GM21723 (cell line): ENCODE data around the gene PTPRU.

ENCODE experiments used
- ATAC-seq: cut with Tn5 transposase; IDR thresholded peaks from one replicate; pipeline ENCODE4 v1.9.1; 2021; ENCODE audit warnings: mild to moderate bottlenecking, moderate library complexity; ENCODE audit not compliant: unreplicated experiment

PTPRU gene

DNA sequence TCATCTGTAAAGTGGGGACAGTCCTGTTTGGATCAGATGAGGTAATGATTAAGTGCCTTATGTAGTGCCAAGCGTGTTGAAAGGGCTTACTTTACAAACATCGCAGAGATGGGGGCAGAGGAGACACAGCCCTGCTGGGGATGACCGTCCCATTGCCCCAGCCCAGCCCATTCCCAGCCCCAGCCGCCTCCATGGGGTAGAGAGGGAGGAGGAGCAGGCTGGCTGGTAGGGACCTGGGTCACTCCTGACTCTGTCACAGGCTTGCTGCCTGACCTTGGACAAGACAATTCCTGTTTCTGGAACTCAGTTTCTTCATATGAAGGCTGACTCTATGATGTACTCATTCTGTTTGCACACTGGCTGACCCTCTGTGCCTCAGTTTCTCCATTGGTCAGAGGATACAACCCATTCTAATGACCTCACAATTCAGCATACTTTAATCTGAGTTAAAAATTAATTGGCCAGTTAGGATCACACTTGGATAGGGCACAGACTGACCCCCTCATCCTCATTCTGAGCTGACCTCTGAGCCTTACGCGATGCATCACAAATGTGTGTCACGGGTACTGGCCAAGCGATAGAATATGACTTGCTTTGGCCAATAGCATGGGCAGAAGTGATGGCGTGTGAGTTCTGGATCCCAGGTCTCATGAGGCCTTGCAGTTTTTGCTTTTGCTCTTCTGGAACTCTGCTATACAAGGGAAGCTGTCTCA lies 91.1 kb downstream of the PTPRU start:
- ATAC-seq: no peak

DNA sequence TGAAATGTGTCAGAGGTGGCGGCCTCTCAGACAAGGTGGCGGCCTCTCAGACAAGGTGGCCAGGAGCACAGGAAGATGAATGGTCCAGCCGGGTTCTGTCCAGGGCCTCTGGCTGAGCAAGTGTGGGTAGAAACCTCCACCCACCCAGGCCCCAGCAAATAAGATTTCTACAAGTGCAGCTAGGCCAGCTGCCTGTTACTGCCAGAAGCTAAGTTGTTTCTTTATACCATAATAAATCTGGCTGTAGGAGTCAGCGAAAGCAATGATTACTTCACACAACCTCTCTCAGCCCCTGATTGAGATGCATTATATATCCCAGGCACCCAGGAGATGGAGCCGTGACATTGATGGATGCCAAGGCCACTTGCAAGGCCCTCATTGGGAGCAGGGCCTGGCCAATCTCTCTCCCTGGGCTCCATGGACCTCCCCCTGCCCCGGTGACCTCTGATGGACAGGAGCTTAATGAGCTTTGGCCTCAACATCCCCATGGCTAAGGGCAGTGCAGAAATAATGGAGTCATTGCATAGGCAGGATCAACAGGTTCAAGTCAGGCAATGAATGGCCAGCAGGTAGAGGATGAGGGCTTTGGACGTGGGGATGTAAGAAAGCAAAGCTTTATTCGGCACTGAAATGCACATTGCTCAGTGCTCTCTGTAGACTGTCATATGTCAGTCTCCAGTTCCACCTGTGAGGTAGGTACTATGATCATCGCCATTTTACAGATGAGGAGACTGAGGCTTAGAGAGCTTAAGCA lies 92.9 kb downstream of the PTPRU start:
- ATAC-seq: no peak

DNA sequence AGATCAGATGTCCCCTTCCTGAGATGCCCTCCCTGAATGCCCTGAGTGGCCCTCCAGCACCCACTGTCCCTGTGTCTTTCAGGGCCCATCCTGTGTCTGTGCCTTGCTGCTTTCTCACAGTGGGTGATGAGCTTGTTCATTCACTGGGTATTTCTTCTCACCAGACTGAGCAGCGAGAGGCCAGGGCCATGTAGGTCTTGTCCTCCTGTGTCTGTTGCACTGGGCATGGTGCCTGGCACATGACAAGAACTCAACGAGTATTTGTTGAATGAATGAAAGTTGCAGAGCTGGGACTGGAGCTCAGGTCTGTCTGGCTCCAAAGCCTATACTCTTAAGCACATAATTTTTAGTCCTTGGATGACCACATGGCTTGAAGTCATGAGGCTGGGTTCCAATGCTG lies 93.8 kb downstream of the PTPRU start:
- ATAC-seq: no peak

DNA sequence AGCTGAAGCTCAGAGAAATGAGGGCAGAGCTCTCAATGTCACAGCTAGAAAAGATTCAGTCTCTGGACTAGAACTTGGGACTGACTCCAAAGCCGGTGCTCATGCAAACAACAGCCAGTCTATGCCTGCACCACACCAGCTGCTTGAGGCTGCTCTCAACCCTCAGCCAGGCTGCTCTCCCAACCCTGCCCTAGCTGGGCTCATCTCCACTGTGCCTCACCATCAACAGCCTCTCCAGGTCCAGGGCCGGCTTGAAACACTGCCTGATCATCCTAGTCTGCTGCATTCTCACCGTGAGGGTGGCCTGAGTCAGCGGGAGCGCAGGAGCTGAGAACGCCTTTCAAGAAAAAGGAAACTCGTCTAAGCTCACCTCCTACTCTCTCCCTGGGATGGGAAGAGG lies 94.5 kb downstream of the PTPRU start:
- no peak for ATAC-seq

GRCh38 chr1:29331309-29331708 lies 95.0 kb downstream of the PTPRU start:
- ATAC-seq: no peak

- no peak for ATAC-seq
Measured at GRCh38 chr1:29331729-29332128, 95.4 kb downstream of the PTPRU start.

- no peak for ATAC-seq
Measured at GRCh38 chr1:29332204-29332603, 95.9 kb downstream of the PTPRU start.

GRCh38 chr1:29333008-29333407 lies 96.7 kb downstream of the PTPRU start:
- no peak for ATAC-seq

GRCh38 chr1:29335573-29335972 lies 99.3 kb downstream of the PTPRU start:
- no peak for ATAC-seq

DNA sequence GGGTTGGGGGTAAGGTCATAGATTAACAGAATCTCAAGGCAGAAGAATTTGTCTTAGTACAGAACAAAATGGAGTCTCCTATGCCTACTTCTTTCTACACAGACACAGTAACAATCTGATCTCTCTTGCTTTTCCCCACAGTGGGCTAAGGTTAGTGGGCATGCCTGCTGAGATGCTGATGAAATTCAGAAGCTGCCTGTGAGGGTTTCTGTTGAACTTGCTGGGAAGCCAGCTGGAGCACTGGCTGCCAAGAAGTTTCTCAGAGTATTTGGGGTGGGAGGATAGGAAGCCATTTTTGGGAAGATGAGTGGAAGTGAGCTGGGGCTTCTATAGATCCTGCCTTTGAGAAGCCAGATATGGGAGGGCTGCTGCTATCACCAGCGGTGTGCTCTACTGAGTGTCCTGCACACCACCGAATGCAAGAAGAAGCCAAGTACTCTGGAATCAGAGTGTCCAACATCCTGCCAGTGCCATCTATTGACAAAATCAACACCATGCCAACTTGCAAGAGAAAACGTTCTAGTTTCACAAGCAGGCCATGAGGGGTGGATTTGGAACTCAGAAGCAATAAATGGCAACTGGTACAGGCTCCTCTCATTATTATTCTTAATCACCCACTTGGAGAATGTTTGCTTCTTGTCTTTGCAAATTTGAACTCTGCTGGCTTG lies 102.7 kb downstream of the PTPRU start:
- no peak for ATAC-seq

- no peak for ATAC-seq
Measured at GRCh38 chr1:29341936-29342335, 105.6 kb downstream of the PTPRU start.

- no peak for ATAC-seq
Measured at GRCh38 chr1:29342351-29342750, 106.0 kb downstream of the PTPRU start.

- no peak for ATAC-seq
Measured at GRCh38 chr1:29342983-29343382, 106.7 kb downstream of the PTPRU start.

- ATAC-seq: no peak
Measured at GRCh38 chr1:29343476-29343875, 107.2 kb downstream of the PTPRU start.

DNA sequence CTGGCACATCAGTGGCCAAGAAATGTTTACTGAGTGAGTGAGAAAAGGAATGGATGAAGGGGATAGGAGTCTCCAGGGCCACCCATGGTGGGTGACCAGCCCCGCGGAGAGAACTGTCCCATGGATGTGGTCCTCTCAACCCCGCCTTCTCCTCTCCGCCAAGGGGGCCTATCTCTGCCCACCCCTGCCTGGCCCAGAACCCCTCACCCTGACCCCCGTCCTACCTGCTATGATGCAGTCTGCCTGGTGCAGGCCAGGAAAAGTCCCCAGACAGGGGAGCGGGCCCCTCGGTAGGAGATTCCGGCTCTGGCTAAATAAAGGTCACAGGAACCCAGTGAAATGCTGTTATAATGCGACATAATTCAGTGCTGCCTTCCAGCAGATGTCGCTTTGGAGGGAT lies 107.6 kb downstream of the PTPRU start:
- no peak for ATAC-seq

GRCh38 chr1:29344336-29344735 lies 108.0 kb downstream of the PTPRU start:
- no peak for ATAC-seq

GRCh38 chr1:29346576-29346975 lies 110.3 kb downstream of the PTPRU start:
- ATAC-seq: no peak

- ATAC-seq: no peak
Measured at GRCh38 chr1:29349871-29350491, 113.7 kb downstream of the PTPRU start.

GRCh38 chr1:29352719-29353420 lies 116.5 kb downstream of the PTPRU start:
- ATAC-seq: no peak

DNA sequence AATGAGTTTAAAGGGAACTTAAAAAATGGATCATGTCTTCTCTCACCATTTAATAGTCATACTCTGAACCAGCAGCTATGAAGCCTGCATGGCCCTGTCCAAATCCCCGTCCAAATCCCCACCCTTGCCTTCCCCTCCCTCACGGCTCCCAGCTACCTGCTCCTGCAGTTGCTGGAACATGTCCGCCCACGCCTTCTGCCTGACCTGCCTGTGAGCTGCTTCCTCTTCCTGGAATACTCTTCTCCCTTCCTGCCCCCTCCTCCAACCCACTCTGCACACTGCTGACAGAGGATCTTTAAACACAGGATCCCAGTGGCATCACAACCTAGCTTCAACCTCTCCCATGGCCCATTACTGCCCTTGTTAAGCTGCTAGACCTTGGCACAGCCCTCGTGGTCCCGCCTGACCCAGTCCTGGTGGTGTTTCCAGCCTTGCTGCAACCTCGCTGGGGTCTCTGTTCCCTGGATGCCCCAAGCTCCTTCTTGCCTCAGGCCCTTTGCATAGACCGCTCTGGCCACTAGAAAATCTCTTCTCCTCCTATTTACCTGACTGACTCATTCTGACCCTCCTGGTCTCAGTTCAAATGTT lies 118.3 kb downstream of the PTPRU start:
- no peak for ATAC-seq

DNA sequence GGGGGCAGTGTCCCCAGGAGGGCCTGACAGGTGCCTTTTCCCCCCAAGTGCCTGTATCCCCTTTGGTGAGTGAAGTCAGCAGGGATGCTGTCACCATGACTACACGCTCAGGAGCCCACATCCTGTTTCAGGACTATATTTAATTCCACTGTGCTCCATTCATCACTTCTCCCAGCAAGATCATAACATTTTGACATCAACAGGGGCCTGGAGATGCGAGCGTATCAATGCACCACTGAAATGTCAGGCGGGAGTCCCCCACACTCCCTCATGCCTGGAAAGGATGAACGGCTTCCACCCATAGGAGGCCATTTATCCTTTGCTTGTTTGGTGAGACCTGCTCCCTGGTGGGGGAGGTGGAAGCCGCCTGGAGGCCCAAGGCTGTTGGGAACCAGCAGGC lies 119.1 kb downstream of the PTPRU start:
- no peak for ATAC-seq
